GOT3 (cell line): Measurements from ENCODE around the gene DEDD.

Experiments used
- DNase-seq: peaks from one replicate; lab custom pipeline; 2025; ENCODE audit warnings: mixed read lengths; lab: John Stamatoyannopoulos, UW

The DEDD gene

DNA sequence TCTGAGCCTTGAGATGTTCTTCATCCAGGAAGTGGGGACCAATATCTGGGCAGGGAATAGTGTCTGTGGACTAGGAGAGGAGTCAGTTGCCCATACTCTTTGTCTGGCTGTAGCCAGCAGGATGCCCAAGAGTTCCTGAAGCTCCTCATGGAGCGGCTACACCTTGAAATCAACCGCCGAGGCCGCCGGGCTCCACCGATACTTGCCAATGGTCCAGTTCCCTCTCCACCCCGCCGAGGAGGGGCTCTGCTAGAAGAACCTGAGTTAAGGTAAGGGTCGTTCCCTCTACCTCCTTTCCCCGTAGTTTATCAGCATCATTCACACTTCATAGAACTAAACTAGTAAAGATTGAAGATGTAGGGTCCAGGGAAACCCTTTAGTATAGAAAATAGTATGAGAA lies 30.3 kb upstream of the DEDD start:
- DNase-seq: no peak

DNA sequence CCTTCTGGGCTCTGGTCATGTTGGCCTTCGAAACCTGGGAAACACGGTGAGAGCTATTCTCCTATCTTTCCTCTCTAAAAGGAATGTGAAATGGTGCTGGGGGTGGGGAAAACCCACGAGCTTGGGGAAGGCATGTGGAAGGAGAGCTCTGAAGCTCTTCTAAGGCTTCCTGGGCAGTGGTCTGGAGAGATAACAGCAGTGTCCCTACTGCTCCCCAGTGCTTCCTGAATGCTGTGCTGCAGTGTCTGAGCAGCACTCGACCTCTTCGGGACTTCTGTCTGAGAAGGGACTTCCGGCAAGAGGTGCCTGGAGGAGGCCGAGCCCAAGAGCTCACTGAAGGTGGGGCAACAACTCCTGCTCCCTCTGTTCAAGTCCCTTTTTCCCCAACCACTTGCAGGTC lies 29.6 kb upstream of the DEDD start:
- DNase-seq: no peak

GRCh38 chr1:161161652-161162051 lies 29.2 kb upstream of the DEDD start:
- DNase-seq: no peak

GRCh38 chr1:161160671-161161145 lies 28.2 kb upstream of the DEDD start:
- no peak for DNase-seq

DNA sequence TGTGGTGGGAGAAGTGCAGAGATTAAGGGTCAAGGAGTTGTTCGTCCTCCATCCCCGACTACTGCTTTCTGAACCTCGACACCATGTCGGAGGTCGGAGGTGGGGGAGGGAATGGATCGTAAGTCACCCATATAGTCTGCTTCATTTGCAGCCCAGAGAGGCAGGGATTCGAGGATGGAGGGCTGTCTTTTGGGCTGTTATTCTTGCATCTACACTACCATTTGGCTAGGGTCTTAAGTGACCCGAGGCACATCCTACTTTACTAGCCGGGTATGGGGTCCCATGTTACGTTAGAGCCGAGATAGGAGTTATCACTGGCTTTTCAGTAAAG lies 27.4 kb upstream of the DEDD start:
- no peak for DNase-seq

- DNase-seq: peak; percentile 80
Observed at GRCh38 chr1:161159087-161159912, 26.8 kb upstream of the DEDD start, which contains the start of gene USP21. TSS of gene USP21 (plus strand) at chr1:161159500. CDS start at chr1:161160641, 1,141 bp downstream.

- no peak for DNase-seq
Observed at GRCh38 chr1:161158316-161159010, 26.0 kb upstream of the DEDD start.

GRCh38 chr1:161157867-161158266 lies 25.4 kb upstream of the DEDD start:
- DNase-seq: no peak

GRCh38 chr1:161153682-161154337 lies 21.3 kb upstream of the DEDD start, which contains the start of gene UFC1:
TSS of gene UFC1 (plus strand) at chr1:161153978. CDS start at chr1:161153998, 20 bp downstream.
- peak; percentile 44 for DNase-seq

GRCh38 chr1:161153176-161153575 lies 20.7 kb upstream of the DEDD start:
- no peak for DNase-seq

- DNase-seq: no peak
Observed at GRCh38 chr1:161145832-161146231, 13.4 kb upstream of the DEDD start.

DNA sequence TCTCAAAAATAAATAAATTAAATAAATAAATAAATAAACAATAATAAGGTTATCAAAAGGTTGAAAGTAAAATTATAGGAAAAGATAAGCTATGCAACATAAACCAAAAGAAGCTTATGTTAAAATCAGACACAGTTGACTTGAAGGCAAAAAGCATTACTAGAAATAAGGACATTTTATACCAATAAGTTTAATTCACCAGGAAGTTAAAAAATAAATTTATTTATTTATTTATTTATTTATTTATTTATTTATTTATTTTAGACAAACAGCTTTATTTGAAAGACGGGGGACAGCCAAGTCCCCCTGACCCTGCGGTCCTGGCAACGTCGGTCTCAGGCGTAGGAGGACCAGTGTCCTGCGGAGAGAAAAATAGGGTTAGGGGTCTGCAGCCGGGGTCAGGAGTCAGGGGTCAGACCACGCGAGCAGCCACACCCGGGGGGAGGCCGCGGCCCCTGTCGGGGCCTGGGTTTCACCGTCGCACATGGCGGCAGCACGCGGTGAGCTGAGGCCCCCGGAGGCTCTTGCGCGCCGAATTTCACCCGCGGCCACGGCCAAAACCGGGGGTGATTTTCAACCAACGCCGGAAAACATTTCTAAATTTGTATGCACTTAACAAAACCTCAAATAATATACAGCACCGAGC lies 8.4 kb upstream of the DEDD start:
- no peak for DNase-seq

- DNase-seq: no peak
Observed at GRCh38 chr1:161139766-161140165, 7.3 kb upstream of the DEDD start.

DNA sequence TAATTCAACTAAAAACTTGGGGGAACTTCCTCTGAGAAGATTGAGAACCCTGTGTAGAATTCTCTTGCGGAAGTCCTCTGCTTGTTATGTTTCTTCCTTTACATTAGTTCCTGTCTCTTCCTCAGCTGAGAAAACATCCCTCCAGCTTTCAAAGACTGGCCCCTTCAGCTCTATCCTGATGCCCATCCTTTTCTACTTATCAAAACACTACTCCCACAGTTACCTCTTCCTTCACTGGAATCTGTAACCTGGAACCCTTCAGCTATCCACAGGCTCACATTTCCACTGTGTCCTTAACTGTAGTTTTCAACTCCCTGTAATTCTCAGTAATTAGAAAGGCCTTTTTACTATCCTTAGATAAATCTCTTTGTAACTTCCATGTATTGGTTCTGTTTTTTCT lies 6.0 kb upstream of the DEDD start:
- no peak for DNase-seq

- DNase-seq: no peak
Observed at GRCh38 chr1:161137881-161138280, 5.4 kb upstream of the DEDD start.

GRCh38 chr1:161133220-161133740 lies 813 bp upstream of the DEDD start:
- no peak for DNase-seq

GRCh38 chr1:161131523-161132409 lies 701 bp downstream of the DEDD start:
- no peak for DNase-seq

DNA sequence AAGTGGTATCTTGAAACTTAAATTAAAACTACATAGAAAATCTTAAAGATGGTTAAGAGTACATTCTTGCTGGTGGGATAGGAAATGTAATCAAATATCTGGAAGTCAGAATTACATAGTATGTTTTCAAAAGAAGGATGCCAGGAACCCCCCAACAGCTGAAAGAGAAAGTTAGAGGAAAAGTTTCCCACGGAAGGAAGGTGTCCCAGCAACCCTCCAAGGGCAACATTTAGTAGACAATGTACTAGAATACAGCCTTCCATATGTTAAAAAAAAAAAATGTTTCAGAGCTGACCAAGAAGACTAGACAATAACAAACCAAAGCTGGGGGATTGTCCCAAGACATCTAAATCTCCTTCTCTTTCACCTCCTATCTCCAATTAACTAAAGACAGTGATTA lies 2.2 kb downstream of the DEDD start:
- DNase-seq: no peak

GRCh38 chr1:161128591-161129420 lies 3.7 kb downstream of the DEDD start:
- no peak for DNase-seq

DNA sequence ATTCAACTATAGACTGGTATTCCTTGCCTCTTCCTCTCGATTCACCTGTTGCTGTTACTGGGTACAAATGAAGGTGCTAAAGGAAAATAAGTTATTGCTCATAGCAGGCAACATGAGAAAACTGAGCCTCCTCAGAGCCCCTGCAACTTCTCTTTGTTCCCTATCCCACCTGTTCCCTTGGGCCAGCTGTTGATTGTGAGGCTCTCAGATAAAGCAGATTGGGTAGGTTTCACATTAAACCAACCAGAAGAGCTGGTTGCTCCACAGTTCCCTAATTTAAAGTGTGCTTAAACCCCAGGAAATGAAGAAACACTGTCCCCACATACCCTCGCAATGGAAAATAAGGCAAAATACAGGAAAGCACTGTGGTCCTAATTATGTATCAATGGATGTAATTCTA lies 4.8 kb downstream of the DEDD start:
- DNase-seq: no peak
